RWPE2 (cell line): Measurements from ENCODE around the gene DCTN5.
"Not testable (repeated sequence)": the region's sequence is repeated elsewhere in the genome, so short reads cannot be mapped to it uniquely, and the experiment has no call there.

ENCODE experiments used
- ATAC-seq: fragments of 200-7000 bp; cut with Tn5 transposase; 3 replicates; pipeline ENCODE4 v1.9.1; 2021; ENCODE audit warnings: low read depth
- DNase-seq: peaks from one replicate; pipeline ENCODE4 v3.0.0-alpha.2; 2020; ENCODE audit warnings: low spot score
- H3K27ac ChIP-seq: fragments of 450-650 bp; 2 replicates; pipeline ENCODE4 v1.5.1; 2017; ENCODE audit warnings: mild to moderate bottlenecking; ENCODE audit not compliant: poor library complexity, severe bottlenecking
- H3K27me3 ChIP-seq: fragments of 250-450 bp; sonication (Bioruptor Pico); 2 replicates; pipeline ENCODE4 v1.5.1; 2021; ENCODE audit warnings: mild to moderate bottlenecking, moderate library complexity; ENCODE audit not compliant: insufficient read depth, poor library complexity, severe bottlenecking
- H3K36me3 ChIP-seq: fragments of 250-450 bp; sonication (Bioruptor Pico); 2 replicates; pipeline ENCODE4 v1.5.1; 2020; ENCODE audit warnings: low read depth, mild to moderate bottlenecking, moderate library complexity
- H3K4me1 ChIP-seq: fragments of 250-450 bp; sonication (Bioruptor Pico); 2 replicates; pipeline ENCODE4 v1.5.1; 2021; ENCODE audit warnings: mild to moderate bottlenecking, moderate library complexity; ENCODE audit not compliant: insufficient read depth, poor library complexity, severe bottlenecking
- H3K4me3 ChIP-seq: fragments of 250-450 bp; sonication (Bioruptor Pico); 2 replicates; pipeline ENCODE4 v1.5.1; 2021; ENCODE audit warnings: mild to moderate bottlenecking, moderate library complexity; ENCODE audit not compliant: severe bottlenecking
- H3K9me3 ChIP-seq: fragments of 250-450 bp; sonication (Bioruptor Pico); 2 replicates; pipeline ENCODE4 v1.5.1; 2021; ENCODE audit warnings: mild to moderate bottlenecking, moderate library complexity; ENCODE audit not compliant: severe bottlenecking
- TF ChIP-seq, protein P1 (sequence below): fragments of 450-650 bp; IDR thresholded peaks from one replicate; pipeline ENCODE4 v1.5.1; 2017; ENCODE audit warnings: mild to moderate bottlenecking, moderate library complexity; ENCODE audit not compliant: poor library complexity, severe bottlenecking

DCTN5 gene

DNA sequence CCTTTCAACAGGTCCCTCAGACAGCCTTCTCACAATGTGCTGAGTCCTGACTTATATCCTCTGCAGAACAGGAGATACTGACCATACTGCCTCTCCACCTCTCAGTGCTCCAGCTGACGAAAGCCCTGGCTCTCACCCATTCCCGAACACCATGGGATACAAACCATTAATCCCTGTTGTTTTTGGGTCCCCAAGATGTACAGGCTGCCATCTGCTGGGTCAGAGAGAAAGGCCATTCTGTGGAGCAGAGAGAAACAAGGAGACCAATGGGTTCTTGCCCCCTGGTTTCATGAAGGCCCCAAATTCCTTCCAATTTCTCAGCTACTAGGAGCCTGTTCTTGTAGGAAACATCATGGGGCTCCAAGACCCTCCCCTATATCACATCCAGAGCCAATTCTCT lies 68.7 kb downstream of the DCTN5 start:
- Histone ChIP-seq H3K27ac (no peak overlapping the region), H3K9me3 (no peaks in the 10 kb centered on the region), H3K27me3 (peaks cover 6% of the 10 kb centered on the region), H3K4me1 (no peaks in the 10 kb centered on the region), H3K36me3 (no peaks in the 10 kb centered on the region), H3K4me3 (no peak overlapping the region)
- no peak for ATAC-seq
- TF ChIP-seq, protein P1, sequence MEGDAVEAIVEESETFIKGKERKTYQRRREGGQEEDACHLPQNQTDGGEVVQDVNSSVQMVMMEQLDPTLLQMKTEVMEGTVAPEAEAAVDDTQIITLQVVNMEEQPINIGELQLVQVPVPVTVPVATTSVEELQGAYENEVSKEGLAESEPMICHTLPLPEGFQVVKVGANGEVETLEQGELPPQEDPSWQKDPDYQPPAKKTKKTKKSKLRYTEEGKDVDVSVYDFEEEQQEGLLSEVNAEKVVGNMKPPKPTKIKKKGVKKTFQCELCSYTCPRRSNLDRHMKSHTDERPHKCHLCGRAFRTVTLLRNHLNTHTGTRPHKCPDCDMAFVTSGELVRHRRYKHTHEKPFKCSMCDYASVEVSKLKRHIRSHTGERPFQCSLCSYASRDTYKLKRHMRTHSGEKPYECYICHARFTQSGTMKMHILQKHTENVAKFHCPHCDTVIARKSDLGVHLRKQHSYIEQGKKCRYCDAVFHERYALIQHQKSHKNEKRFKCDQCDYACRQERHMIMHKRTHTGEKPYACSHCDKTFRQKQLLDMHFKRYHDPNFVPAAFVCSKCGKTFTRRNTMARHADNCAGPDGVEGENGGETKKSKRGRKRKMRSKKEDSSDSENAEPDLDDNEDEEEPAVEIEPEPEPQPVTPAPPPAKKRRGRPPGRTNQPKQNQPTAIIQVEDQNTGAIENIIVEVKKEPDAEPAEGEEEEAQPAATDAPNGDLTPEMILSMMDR: no peak
- no peak for DNase-seq

DNA sequence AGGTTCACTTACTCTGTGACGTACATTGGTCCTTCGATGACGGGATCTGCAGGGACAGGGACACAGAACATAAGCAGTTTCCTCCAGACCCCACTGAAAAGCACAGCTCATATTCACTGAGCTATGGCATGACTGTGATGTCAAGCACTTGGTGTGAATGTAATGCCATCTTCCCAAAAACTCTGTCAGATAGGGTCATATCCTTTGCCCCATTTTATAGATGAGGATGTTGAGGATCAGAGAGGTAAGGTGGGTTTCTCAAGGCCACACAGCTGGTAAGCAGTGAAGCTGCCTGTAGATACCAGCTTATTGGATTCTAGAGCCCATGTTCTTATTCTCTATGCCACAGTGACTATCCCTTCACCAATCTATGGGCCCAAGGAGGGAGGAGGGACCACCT lies 69.2 kb downstream of the DCTN5 start:
- no peak overlapping the region for H3K4me3 ChIP-seq
- no peaks in the 10 kb centered on the region for H3K36me3 ChIP-seq
- no peaks in the 10 kb centered on the region for H3K9me3 ChIP-seq
- H3K27me3 ChIP-seq: peaks cover 6% of the 10 kb centered on the region
- H3K27ac ChIP-seq: no peak overlapping the region
- DNase-seq (no peak), ATAC-seq (no peak)
- H3K4me1 ChIP-seq: no peaks in the 10 kb centered on the region
- TF ChIP-seq, protein P1: no peak

- DNase-seq: no peak
- TF ChIP-seq, protein P1: no peak
- H3K36me3 ChIP-seq: no peaks in the 10 kb centered on the region
- no peak for ATAC-seq
- no peaks in the 10 kb centered on the region for H3K4me1 ChIP-seq
- no peak overlapping the region for H3K27ac ChIP-seq
- peaks cover 6% of the 10 kb centered on the region for H3K27me3 ChIP-seq
- no peak overlapping the region for H3K4me3 ChIP-seq
- no peaks in the 10 kb centered on the region for H3K9me3 ChIP-seq
Observed at GRCh38 chr16:23711785-23712184, 70.5 kb downstream of the DCTN5 start.

DNA sequence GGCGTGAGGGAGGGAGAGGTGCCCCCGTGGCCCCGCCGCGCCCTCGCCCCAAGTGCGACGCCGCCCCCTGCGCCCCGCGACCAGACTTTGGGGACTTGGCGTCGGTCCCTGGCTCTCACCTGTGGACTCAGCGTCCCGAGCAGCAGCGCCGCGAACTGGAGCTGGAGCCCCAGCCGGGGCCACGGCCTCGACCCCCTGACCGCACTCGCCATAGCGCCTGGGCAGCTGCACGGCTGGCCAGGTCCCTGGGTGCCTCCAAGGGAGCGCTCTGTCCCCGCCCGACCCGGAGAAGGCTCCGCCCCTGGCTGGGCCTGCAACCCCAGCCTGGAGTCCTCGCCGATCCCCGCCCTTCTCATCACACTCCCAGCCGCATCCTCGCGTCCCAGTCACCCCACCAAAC lies 71.7 kb downstream of the DCTN5 start, which contains the start of gene ERN2:
Gene ERN2 (minus strand): TSS at position 247 of the 400 bp plus-strand sequence. CDS start 35 bp downstream, at position 212.
- 0 out of 3 replicates have a peak, but pooled peaks have one; percentile 23 for ATAC-seq
- no peak within 1 kb of the TSS for H3K4me3 ChIP-seq
- peaks cover 6% of the 10 kb centered on the region for H3K27me3 ChIP-seq
- H3K36me3 ChIP-seq: no peaks in the 10 kb centered on the region
- no peaks in the 10 kb centered on the region for H3K4me1 ChIP-seq
- H3K27ac ChIP-seq: no peak within 1 kb of the TSS
- no peaks in the 10 kb centered on the region for H3K9me3 ChIP-seq
- no peak for DNase-seq
- TF ChIP-seq, protein P1: no peak

DNA sequence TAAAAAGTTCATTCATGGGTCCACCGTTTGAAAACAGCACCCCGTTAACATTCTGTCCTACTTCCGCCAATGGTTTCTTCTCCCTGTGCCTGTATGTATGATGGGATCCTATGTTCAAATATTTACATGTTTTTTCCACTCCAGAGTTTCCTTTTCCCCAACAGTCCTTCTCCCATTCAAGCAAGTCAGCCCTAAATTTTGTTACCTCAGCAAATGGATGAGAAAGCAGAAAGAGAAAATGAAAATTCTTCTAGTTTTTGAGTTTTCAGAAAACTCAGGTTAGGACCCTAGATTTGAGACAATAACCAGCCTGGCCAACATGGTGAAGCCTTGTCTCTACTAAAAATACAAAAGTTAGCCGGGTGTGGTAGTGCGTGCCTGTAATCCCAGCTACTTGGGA lies 75.2 kb downstream of the DCTN5 start:
- no peak overlapping the region for H3K27ac ChIP-seq
- H3K36me3 ChIP-seq: no peaks in the 10 kb centered on the region
- ATAC-seq: no peak
- TF ChIP-seq, protein P1: no peak
- peaks cover 6% of the 10 kb centered on the region for H3K27me3 ChIP-seq
- DNase-seq: no peak
- H3K4me1 ChIP-seq: no peaks in the 10 kb centered on the region
- no peaks in the 10 kb centered on the region for H3K9me3 ChIP-seq
- no peak overlapping the region for H3K4me3 ChIP-seq

GRCh38 chr16:23722613-23723240 lies 81.5 kb downstream of the DCTN5 start:
- not testable (repeated sequence) for DNase-seq, H3K27me3 ChIP-seq, H3K36me3 ChIP-seq, ATAC-seq, H3K4me1 ChIP-seq, H3K9me3 ChIP-seq, H3K27ac ChIP-seq, H3K4me3 ChIP-seq
